Neural crest cell (in vitro differentiated cells): ENCODE measurements around the gene TRIO. TPM values are rescaled to one million over a fixed set of nuclear protein-coding genes. Genes with fewer than 3 reads are reported as not detected.
A peak's percentile ranks its signal among the peaks of the same experiment; 100 is the strongest.

Source experiments
- DNase-seq: peaks from one replicate; pipeline ENCODE4 v3.0.0; 2021; ENCODE audit warnings: low read depth, mixed read lengths, low spot score
- H3K27ac Mint-ChIP-seq: one replicate; pipeline ENCODE4 v1.8.0; 2021; ENCODE audit warnings: mild to moderate bottlenecking, mixed read lengths; ENCODE audit not compliant: unreplicated experiment
- H3K27me3 Mint-ChIP-seq: 2 replicates; pipeline ENCODE4 v1.8.0; 2021; ENCODE audit warnings: low read depth, mild to moderate bottlenecking, mixed read lengths
- H3K36me3 Mint-ChIP-seq: 2 replicates; pipeline ENCODE4 v1.8.0; 2021; ENCODE audit warnings: low read depth, mild to moderate bottlenecking, mixed read lengths
- H3K4me1 Mint-ChIP-seq: 2 replicates; pipeline ENCODE4 v1.8.0; 2021; ENCODE audit warnings: mixed read lengths
- H3K4me3 Mint-ChIP-seq: one replicate; pipeline ENCODE4 v1.8.0; 2021; ENCODE audit warnings: mild to moderate bottlenecking, mixed read lengths
- H3K9me3 Mint-ChIP-seq: 2 replicates; pipeline ENCODE4 v1.8.0; 2021; ENCODE audit warnings: mixed read lengths
- total RNA-seq: library from RNA; stranded (reverse); gene quantifications from 2 replicates; pipeline ENCODE4 v1.2.1, GENCODE V29; 2021
- TF ChIP-seq, protein P1 (sequence below): fragments of 200-600 bp; sonication (generic); conservative IDR thresholded peaks from 2 replicates; pipeline ENCODE4 v1.5.0; 2021; ENCODE audit warnings: antibody characterized with exemption, mild to moderate bottlenecking

TRIO gene
- total RNA-seq, 1 donor from 2014 or later: 134 TPM

GRCh38 chr5:14415698-14416074, 272.5 kb downstream of the TRIO start:
- peaks cover 26% of the 10 kb centered on the region for H3K36me3 Mint-ChIP-seq
- TF ChIP-seq, protein P1, sequence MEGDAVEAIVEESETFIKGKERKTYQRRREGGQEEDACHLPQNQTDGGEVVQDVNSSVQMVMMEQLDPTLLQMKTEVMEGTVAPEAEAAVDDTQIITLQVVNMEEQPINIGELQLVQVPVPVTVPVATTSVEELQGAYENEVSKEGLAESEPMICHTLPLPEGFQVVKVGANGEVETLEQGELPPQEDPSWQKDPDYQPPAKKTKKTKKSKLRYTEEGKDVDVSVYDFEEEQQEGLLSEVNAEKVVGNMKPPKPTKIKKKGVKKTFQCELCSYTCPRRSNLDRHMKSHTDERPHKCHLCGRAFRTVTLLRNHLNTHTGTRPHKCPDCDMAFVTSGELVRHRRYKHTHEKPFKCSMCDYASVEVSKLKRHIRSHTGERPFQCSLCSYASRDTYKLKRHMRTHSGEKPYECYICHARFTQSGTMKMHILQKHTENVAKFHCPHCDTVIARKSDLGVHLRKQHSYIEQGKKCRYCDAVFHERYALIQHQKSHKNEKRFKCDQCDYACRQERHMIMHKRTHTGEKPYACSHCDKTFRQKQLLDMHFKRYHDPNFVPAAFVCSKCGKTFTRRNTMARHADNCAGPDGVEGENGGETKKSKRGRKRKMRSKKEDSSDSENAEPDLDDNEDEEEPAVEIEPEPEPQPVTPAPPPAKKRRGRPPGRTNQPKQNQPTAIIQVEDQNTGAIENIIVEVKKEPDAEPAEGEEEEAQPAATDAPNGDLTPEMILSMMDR: no peak
- peak overlapping the region; percentile 6 for H3K27ac Mint-ChIP-seq
- no peak for DNase-seq
- H3K9me3 Mint-ChIP-seq: no peaks in the 10 kb centered on the region
- H3K4me3 Mint-ChIP-seq: no peak overlapping the region
- H3K4me1 Mint-ChIP-seq: peaks cover 34% of the 10 kb centered on the region
- no peaks in the 10 kb centered on the region for H3K27me3 Mint-ChIP-seq

- no peak overlapping the region for H3K27ac Mint-ChIP-seq
- H3K27me3 Mint-ChIP-seq: no peaks in the 10 kb centered on the region
- H3K36me3 Mint-ChIP-seq: peaks cover 31% of the 10 kb centered on the region
- H3K4me1 Mint-ChIP-seq: peaks cover 34% of the 10 kb centered on the region
- TF ChIP-seq, protein P1: no peak
- no peak overlapping the region for H3K4me3 Mint-ChIP-seq
- H3K9me3 Mint-ChIP-seq: no peaks in the 10 kb centered on the region
- DNase-seq: no peak
These were observed 273.6 kb downstream of the TRIO start for GRCh38 chr5:14416621-14417275.

DNA sequence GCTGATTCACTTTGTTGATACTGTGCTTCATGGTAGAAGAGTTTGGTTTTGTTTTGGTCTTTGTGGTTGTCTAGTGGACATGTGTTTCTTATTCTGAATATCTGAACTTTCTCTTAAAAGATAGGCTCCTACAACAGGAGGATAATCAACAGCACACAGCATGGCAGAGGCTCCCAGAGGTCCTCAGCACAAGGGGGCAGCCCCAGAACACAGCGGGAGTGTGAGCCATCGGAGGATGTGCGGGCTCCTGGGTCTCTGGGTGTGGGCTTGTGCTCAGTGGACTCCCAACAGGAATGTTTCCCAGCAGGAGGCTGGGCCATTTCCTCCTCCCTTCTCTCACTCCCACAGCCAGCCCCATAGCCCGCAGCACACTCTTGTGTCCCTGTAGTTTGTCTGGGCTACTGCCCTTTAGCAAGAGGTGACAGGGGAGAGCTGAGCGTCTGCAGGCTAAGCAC, 274.2 kb downstream of the TRIO start:
- Mint-ChIP-seq H3K27me3 (no peaks in the 10 kb centered on the region), H3K27ac (peak overlapping the region; percentile 90), H3K4me3 (no peak overlapping the region), H3K9me3 (no peaks in the 10 kb centered on the region), H3K36me3 (peaks cover 31% of the 10 kb centered on the region), H3K4me1 (peaks cover 34% of the 10 kb centered on the region)
- TF ChIP-seq, protein P1: no peak
- DNase-seq: no peak

GRCh38 chr5:14417792-14418765, 274.9 kb downstream of the TRIO start:
- Mint-ChIP-seq H3K27me3 (no peaks in the 10 kb centered on the region), H3K36me3 (peaks cover 33% of the 10 kb centered on the region)

GRCh38 chr5:14419686-14420085, 276.5 kb downstream of the TRIO start:
- TF ChIP-seq, protein P1: no peak
- no peaks in the 10 kb centered on the region for H3K9me3 Mint-ChIP-seq
- H3K4me3 Mint-ChIP-seq: no peak overlapping the region
- no peak overlapping the region for H3K27ac Mint-ChIP-seq
- no peak for DNase-seq
- H3K36me3 Mint-ChIP-seq: peaks cover 33% of the 10 kb centered on the region
- peaks cover 36% of the 10 kb centered on the region for H3K4me1 Mint-ChIP-seq
- no peaks in the 10 kb centered on the region for H3K27me3 Mint-ChIP-seq

More at GRCh38 chr5:14417792-14418765, 274.9 kb downstream of the TRIO start:
- Mint-ChIP-seq H3K9me3 (no peaks in the 10 kb centered on the region), H3K4me1 (peaks cover 36% of the 10 kb centered on the region), H3K4me3 (no peak overlapping the region), H3K27ac (peak overlapping the region; percentile 90)
- no peak for DNase-seq
- TF ChIP-seq, protein P1: no peak
